ENCODE results near the gene CCDC15.
"Not testable (repeated sequence)": the region's sequence is repeated elsewhere in the genome, so short reads cannot be mapped to it uniquely, and the experiment has no call there.

The CCDC15 gene

GRCh38 chr11:125001079-125001778 lies 47.2 kb downstream of the CCDC15 start:
- DNase-seq (ENCODE audit: low read depth), result no peak

DNA sequence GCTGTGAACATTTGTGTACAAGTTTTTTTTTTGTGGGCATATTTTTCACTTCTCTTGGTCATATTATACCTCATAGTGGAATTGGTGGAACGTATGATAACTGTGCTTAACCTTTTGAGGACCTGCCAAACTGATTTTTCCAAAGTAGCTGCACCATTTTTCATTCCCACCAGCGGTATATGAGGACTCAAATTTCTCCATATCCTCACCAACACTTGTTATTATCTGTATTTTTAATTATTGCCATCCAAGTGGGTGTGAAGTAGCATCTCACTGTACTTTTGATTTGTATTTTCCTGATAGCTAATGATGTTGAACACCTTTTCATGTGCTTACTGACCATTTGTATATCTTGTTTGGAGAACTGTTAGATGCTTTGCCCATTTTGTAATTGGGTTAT lies 47.8 kb downstream of the CCDC15 start:
- DNase-seq (ENCODE audit: low read depth), result no peak

DNA sequence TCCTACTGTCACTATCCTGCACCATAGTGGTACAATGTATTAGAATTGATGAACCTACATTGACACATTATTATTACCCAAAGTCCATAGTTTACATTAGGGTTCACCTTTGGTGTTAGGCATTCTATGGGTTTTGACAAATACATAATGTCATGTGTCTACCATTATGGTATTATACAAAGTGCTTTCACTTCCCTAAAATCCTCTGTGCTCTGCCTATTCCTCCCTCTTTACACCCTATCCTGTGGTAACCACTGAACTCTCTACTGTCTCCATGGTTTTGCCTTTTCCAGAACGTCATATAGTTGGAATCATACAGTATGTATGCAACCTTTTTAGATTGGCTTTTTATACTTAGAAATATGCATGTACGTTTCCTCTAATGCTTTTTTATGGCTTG lies 51.5 kb downstream of the CCDC15 start:
- DNase-seq (ENCODE audit: low read depth), result no peak

DNA sequence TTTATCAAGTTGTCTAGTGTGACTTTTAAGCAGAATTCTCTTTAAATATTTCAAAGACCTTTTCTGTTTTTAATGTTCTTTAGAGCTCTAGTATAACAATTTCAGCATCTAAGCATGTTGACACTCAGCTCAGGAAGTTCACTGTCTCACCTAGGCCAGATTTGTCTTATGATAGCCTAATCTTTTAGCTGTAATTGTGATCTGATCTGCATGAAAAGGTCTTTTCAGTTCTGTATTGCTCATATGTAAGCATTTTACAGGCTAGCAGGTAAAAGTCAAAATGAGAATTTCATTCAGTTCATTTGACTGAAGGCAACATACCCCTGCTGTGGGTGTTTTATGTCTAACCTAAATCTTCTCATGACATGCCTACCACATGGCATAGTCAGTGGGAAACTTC lies 62.4 kb downstream of the CCDC15 start:
- DNase-seq (ENCODE audit: low read depth), result no peak

- no peak for DNase-seq (ENCODE audit: low read depth)
These were observed 66.3 kb downstream of the CCDC15 start for GRCh38 chr11:125020342-125020741.

- DNase-seq (ENCODE audit: low read depth), result no peak
These were observed 68.5 kb downstream of the CCDC15 start for GRCh38 chr11:125022551-125022950.

- no peak for DNase-seq (ENCODE audit: low read depth)
These were observed 72.0 kb downstream of the CCDC15 start for GRCh38 chr11:125025968-125026367.

DNA sequence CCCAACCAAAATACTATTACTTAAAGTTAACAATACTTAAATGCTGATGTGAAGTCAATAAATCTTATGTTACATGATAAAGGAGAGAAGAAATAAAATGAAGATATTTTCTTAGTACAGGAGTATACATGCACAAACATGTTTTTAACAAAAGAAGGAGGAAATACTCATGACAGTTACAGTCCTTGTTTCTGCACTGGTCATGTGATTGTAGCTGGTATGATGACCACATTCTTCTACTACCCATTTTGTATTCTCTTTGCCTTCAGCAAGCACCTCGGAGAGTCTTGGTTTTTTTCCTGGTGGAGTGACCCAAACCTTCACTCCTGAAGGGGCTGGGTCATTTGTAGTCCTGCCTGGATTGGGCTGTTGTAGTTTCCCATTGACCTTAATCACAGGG lies 75.4 kb downstream of the CCDC15 start:
- not testable (repeated sequence) for DNase-seq (ENCODE audit: low read depth)

- DNase-seq (ENCODE audit: low read depth), result no peak
These were observed 82.9 kb downstream of the CCDC15 start for GRCh38 chr11:125036933-125037332.

DNA sequence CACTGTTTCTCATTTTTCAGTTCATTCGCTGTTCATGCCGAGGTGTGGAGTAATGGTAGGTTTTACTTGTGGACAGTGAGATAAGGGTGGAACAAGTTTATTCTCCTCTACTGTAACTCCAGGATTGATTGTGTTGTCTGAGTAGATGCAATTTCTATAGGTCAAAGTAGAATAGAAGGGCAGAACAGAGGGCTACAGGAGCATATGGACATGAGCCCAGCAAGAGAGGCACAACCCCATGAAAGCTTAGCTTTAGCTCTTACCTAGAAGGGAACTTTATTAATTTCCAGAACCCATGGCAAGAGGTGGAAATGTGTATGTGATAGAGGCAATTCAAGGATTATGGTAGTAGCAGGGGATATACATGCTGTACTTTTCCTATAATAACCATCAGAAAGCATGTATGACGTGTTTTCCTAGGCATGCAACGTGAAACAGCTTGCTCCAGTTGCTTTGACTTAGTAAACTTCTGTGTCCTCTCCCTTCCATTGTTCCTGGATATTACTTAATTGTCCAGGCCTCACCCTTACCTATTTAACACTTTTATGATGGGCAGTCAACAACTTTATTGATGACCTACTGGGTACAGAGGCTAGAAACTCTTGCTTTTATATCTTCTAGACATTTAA lies 95.3 kb downstream of the CCDC15 start:
- no peak for DNase-seq (ENCODE audit: low read depth)

DNA sequence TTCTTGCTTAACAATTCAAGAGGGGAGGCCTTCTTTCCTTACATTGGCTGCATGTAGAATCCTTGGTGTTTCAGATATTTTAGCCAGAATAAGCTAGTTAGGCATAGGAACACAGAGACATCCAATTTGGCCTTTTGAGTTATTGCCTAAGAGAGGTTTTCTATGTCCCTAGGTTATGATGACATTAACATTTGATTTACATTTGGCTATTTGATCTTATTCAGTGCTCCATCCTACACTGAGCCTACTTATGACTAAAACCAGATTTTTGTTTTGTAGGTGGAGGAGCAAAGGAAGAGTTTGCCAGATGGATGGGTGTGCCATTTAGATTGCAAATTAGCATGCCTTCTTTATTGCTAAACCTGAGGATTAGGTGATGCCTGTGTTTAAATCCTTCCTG lies 98.0 kb downstream of the CCDC15 start:
- DNase-seq (ENCODE audit: low read depth), result no peak

GRCh38 chr11:125053167-125053566 lies 99.2 kb downstream of the CCDC15 start:
- DNase-seq (ENCODE audit: low read depth), result no peak

DNA sequence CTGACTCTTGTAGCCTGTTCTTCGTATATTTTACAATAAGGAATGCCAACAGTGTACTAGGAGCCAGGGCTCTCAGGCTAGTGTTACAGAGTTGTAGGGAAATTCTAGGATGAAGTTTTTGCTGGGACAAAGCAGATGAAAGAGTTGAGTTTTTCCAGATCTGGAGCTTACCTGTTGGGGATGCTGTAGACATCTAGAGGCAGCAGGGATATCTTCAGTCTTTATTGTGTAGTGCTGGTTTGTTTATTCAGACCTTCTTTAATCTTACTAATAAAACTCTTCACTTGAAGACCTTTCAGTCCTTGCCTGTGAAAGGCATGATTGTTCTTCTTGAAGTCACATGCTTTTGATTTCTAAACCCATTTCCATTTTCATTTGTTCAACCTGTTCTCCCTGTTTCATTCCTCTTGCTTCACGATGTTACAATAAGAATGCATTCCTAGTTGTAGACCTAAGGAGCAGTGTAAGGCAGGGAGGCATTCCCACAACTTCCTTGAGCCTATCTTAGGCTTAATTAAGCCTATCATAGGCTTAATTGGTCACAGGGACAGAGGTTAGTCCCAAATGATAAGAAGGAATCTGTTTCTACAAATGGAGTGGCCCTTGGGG lies 101.2 kb downstream of the CCDC15 start:
- no peak for DNase-seq (ENCODE audit: low read depth)

DNA sequence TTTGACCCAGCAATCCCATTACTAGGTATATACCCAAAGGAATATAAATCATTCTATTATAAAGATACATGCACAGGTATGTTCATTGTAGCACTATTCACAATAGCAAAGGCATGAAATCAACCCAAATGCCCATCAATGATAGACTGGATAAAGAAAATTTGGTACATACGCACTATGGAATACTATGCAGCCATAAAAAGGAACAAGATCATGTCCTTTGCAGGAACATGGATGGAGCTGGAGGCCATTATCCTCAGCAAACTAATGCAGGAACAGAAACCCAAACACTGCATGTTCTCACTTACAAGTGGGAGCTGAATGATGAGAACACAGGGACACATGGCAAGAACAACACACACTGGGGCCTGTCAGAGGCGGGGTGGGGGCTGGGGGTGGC lies 102.1 kb downstream of the CCDC15 start:
- DNase-seq (ENCODE audit: low read depth), result not testable (repeated sequence)

GRCh38 chr11:125056931-125057692 lies 103.1 kb downstream of the CCDC15 start:
- no peak for DNase-seq (ENCODE audit: low read depth)

DNA sequence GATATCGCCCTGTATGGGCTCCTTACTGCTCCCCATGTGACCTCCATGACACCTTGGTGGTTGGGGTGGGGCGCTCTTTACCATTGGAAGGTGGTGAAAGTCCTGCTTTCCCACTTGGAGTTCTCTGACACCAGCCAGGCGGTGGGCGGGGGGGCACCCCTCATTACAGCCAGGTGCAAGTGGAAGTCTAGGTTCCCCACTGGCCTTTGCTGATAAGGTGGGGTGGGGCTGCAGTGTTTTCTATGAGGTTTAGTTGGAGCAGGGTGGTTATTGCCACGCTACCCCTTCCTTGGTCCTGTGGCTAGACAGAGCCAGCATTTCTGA lies 103.7 kb downstream of the CCDC15 start:
- DNase-seq (ENCODE audit: low read depth), result no peak

- no peak for DNase-seq (ENCODE audit: low read depth)
These were observed 107.3 kb downstream of the CCDC15 start for GRCh38 chr11:125061281-125061680.

DNA sequence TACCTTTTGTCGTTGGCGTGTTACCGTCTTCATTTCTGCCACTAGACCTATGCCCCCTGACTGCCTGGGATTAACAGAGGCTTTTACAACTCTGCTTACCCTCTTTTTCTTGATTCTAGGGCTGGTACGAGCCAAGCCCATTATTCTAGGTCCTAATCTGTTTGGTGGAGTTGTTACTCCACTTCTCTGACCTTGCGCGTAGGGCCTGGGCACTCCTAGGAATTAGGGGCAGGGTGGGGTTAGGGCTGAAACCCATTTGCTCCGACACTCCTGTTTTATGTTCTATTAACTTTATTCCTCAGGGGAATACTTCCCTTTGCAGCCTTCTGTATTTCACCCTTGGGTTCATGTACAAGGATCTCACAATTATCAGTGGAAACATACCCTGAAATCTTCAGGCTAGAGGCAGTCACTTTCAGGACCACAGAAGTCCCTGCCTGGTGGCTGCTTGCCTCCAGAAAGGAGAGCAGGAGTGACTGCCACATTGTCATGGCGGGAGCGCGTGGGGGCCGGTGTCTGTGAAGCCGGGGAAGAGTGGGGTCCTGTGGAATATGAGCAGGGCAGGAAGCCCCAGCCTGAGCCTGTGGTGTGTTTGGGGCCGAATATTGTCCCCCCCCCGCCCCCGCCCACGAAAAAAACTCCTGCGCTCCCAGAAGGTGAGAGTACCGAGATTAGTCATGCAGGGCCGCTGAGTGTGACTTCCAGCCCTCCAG lies 108.4 kb downstream of the CCDC15 start:
- no peak for DNase-seq (ENCODE audit: low read depth)

- no peak for DNase-seq (ENCODE audit: low read depth)
These were observed 109.0 kb downstream of the CCDC15 start, which contains the start of gene SLC37A2 for GRCh38 chr11:125062931-125063428. SLC37A2 (plus strand) TSS chr11:125063305; CDS start chr11:125063368, 63 bp downstream.

DNA sequence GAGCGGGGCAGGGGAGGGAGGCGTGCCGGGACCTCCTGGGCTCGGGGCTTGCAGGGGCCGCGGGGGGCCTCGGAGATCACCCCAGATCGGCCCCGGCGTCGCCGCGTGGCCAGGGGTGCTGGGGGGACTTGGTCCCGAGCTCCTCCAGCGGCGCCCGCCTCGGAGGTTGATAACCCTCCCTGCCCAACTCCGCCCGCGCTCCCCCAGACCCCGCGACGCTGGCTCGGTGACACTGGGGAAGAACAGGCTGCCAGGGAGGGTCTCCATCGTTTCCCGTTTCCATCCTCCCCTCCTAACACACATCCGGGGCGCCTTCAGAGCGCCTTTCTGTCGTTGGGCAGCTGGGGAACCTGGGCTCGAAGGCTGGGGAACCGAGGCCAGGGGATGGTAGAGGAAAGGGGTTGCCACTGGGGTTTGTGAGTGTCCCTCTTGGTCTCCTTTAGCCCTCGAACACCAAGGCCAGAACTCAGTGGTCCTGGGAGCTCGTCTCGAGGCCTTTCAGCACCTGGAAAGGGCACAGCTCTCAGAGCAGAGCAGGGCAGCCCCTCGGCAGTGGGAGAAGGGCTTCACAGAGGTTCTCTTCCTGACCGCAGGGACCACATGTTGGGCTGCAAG lies 109.5 kb downstream of the CCDC15 start:
- DNase-seq (ENCODE audit: low read depth), result no peak

- DNase-seq (ENCODE audit: low read depth), result no peak
These were observed 110.1 kb downstream of the CCDC15 start for GRCh38 chr11:125064070-125064469.

DNA sequence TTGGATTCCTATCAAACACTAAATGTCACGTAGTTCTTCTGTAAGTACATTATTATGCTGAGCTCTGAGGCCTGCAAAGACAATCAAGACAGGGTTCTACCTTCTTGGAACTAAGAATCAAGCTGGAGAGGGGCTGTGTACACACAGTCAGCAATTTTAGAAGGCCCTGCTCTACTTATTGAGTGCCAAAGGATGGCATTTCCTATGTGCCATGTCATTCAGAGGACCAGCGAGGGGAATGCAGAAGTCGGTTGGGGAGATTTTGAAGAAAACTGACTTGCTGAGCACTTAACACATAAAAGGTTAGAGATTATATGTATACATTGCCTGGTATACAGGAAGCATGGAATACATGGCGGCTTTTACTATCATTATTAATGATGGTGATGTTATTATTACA lies 114.4 kb downstream of the CCDC15 start:
- DNase-seq (ENCODE audit: low read depth), result no peak

Data from CMK (cell line).